HG03432 (cell line): ENCODE results near the gene ITSN1.

Experiments used
- ATAC-seq: cut with Tn5 transposase; IDR thresholded peaks from one replicate; pipeline ENCODE4 v1.9.1; 2021; ENCODE audit warnings: mild to moderate bottlenecking, moderate library complexity; ENCODE audit not compliant: unreplicated experiment

ITSN1 gene

GRCh38 chr21:33677450-33677849 is 35.1 kb downstream of the ITSN1 start:
- ATAC-seq, result no peak

- ATAC-seq, result no peak
Observed at GRCh38 chr21:33680870-33681269, 38.6 kb downstream of the ITSN1 start.

GRCh38 chr21:33682992-33683627 is 40.8 kb downstream of the ITSN1 start:
- ATAC-seq, result no peak

- no peak for ATAC-seq
Observed at GRCh38 chr21:33684068-33684467, 41.8 kb downstream of the ITSN1 start.

- no peak for ATAC-seq
Observed at GRCh38 chr21:33684923-33685560, 42.7 kb downstream of the ITSN1 start.

GRCh38 chr21:33685613-33686197 is 43.4 kb downstream of the ITSN1 start:
- no peak for ATAC-seq

GRCh38 chr21:33686386-33686785 is 44.1 kb downstream of the ITSN1 start:
- ATAC-seq, result no peak

- no peak for ATAC-seq
Observed at GRCh38 chr21:33687634-33688033, 45.3 kb downstream of the ITSN1 start.

GRCh38 chr21:33688353-33688752 is 46.1 kb downstream of the ITSN1 start:
- ATAC-seq, result no peak

- ATAC-seq, result no peak
Observed at GRCh38 chr21:33690874-33691273, 48.6 kb downstream of the ITSN1 start.

GRCh38 chr21:33691945-33692603 is 49.8 kb downstream of the ITSN1 start:
- ATAC-seq, result no peak

GRCh38 chr21:33695813-33696212 is 53.5 kb downstream of the ITSN1 start:
- no peak for ATAC-seq

- ATAC-seq, result no peak
Observed at GRCh38 chr21:33696465-33696864, 54.2 kb downstream of the ITSN1 start.

- ATAC-seq, result no peak
Observed at GRCh38 chr21:33698087-33698860, 56.0 kb downstream of the ITSN1 start.

GRCh38 chr21:33699277-33699676 is 57.0 kb downstream of the ITSN1 start:
- ATAC-seq, result no peak

GRCh38 chr21:33700491-33700890 is 58.2 kb downstream of the ITSN1 start:
- no peak for ATAC-seq

GRCh38 chr21:33703750-33704606 is 61.7 kb downstream of the ITSN1 start:
- ATAC-seq, result no peak

- no peak for ATAC-seq
Observed at GRCh38 chr21:33707846-33708245, 65.5 kb downstream of the ITSN1 start.

- ATAC-seq, result no peak
Observed at GRCh38 chr21:33708874-33709273, 66.6 kb downstream of the ITSN1 start.
